ENCODE results near the gene GNB3.
"Not testable (repeated sequence)": the region's sequence is repeated elsewhere in the genome, so short reads cannot be mapped to it uniquely, and the experiment has no call there.

The GNB3 gene

GRCh38 chr12:6886206-6886999 is 45.7 kb downstream of the GNB3 start:
- DNase-seq, result not testable (repeated sequence)

DNA sequence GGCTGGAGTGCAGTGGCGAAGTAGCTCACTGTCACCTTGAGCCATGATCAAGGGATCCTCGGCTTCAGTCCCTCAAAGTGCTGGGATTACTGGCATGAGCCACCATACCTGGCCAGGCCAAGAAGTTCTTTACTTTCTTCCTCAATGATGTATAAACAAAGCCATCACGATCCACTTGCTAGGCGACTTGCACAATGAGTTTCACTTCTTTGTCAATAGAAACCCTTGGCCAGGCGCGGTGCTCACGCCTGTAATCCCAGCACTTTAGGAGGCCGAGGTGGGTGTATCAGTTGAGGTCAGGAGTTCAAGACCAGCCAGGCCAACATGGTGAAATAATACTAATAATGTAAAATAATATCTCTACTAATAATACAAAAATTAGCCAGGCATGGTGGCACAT is 46.7 kb downstream of the GNB3 start:
- no peak for DNase-seq

- DNase-seq, result no peak
These were observed 47.6 kb downstream of the GNB3 start for GRCh38 chr12:6888360-6888759.

- DNase-seq, result not testable (repeated sequence)
These were observed 48.1 kb downstream of the GNB3 start for GRCh38 chr12:6888794-6889193.

GRCh38 chr12:6889775-6890573 is 49.2 kb downstream of the GNB3 start:
- DNase-seq, result not testable (repeated sequence)

DNA sequence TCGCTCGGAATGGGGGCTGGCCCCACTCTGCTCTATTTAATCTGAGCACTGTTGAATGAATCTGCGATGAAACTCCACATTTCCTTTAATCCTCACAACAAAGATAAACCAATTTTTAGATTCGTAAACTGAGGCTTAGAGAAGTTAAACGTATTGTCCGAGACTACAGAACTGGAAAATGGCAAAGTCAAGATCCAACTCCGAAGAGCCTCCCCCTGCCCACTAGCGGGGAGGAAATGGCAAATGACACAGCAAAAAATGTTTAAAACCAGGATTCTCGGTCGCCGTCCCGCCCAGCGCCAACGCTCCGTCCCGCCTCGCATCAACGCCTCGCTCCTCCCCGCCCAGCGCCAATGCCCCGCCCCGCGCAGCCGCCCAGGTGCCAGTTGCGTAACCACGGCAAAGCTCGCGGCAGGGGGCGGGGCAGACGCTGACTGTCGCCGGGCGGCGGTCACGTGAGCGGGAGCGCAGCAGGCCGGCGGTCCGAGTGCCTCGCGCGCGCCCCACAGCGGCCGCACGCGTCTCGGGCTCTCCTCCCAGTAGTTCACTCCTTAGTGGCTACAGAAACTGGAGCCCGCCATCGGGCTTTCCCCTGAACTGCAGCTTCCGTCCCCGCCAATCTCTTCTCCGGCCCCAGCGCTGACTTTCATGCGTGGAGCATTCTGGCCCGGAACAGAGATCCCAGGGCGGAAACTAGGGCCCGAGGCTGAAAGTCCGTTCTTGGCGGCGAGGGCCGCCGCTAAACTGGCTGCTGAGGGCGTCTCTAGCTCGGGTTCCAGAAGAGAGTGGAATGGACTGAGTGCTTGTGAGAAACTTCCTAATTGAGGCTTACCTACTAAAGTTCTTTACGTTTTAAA is 50.3 kb downstream of the GNB3 start:
- DNase-seq, result peak; percentile 96

DNA sequence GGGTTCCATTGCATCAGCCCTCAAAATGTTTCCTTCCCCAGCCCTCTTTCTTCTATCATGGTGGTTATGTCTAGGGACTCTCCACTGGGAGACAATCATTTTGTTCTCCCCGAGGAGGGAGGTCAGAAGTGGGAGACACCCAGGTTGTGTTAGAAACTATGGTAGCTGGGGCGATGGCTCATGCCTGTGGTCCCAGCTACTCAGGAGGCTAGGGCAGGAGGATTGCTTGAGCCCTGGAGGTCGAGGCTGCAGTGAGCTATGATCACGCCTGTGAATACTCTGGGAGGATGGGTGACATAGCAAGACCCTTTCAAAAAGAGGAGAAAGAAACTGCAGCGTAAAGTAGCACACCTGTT is 50.9 kb downstream of the GNB3 start:
- DNase-seq, result no peak

GRCh38 chr12:6892683-6893082 is 52.0 kb downstream of the GNB3 start:
- DNase-seq, result not testable (repeated sequence)

DNA sequence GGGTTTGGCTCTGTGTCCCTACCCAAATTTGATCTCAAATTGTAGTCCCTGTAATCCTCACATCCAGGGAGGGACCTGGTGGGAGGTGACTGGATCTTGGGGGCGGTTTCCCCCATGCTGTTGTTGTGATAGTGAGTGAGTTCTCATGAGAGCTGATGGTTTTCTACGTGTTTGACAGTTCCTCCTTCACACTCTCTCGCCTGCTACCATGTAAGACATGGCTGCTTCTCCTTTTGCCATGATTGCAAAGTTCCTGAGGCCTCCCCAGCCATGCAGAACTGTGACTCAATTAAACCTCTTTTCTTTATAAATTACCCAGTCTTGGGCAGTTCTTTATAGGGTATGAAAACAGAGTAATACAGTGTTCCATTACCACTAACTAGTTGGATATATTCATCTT is 53.6 kb downstream of the GNB3 start:
- no peak for DNase-seq
